Measurements from ENCODE around the gene SNRPA.
"Not testable (repeated sequence)": the region's sequence is repeated elsewhere in the genome, so short reads cannot be mapped to it uniquely, and the experiment has no call there.

- TF ChIP-seq CTCF (conservative IDR thresholded peaks at IDR 0.05; ENCODE audit: low read length); EZH2phosphoT487 (IDR thresholded peaks at IDR 0.05; ENCODE audit: borderline replicate concordance): not testable (repeated sequence)
Measured at GRCh38 chr19:40732304-40732703, 18.7 kb upstream of the SNRPA start.

Data from Loucy (cell line).